Measurements from ENCODE around the gene AKAP17A.
"Not testable (repeated sequence)": the region's sequence is repeated elsewhere in the genome, so short reads cannot be mapped to it uniquely, and the experiment has no call there.

Gene AKAP17A

DNA sequence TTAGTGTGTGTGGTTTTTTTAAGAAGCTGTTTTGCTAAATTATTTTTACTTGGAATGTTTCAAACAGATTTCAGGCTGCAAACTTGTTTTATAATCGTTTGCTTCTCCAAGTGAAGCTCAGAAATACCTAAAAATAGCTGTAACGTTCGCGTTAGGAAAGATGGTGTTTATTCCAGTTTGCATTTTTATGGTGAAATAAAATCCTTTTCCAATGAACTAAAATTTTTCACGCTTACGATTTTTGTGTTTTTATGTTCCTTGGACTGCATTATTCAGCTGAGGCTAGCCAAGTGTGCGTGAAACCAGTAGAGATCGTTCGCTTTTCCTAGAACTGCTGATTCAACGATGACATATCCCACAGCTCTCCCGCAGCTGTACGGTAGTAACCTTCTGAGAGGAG is 10.9 kb downstream of the AKAP17A start:
- no peak for DNase-seq (ENCODE audit: low read depth in 2 of 2)

DNA sequence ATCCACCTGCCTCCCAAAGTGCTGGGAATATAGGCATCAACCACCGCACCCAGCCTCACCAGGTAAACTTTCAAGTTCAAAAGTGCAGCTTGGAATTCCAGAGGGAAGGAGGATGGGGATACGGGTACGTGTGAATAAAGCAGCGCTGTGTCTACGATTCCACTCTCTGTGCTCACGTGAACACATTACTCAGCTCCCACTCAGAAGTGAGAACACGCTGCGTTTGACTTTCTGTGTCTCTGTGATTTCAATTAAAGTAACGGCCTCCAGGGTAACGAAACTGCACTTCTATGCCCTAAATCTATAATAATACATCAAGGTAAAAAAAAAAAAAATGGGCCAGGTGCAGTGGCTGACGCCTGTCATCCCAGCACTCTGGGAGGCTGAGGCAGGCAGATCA is 15.1 kb downstream of the AKAP17A start:
- no peak for DNase-seq (ENCODE audit: low read depth in 2 of 2)

GRCh38 chrX:1609311-1609710 is 17.9 kb downstream of the AKAP17A start:
- no peak for DNase-seq (ENCODE audit: low read depth in 2 of 2)

- DNase-seq (ENCODE audit: low read depth in 2 of 2), result no peak
Measured at GRCh38 chrX:1609762-1610161, 18.4 kb downstream of the AKAP17A start.

GRCh38 chrX:1610166-1610565 is 18.8 kb downstream of the AKAP17A start:
- DNase-seq (ENCODE audit: low read depth in 2 of 2), result no peak

- DNase-seq (ENCODE audit: low read depth in 2 of 2), result no peak
Measured at GRCh38 chrX:1610736-1611135, 19.3 kb downstream of the AKAP17A start.

DNA sequence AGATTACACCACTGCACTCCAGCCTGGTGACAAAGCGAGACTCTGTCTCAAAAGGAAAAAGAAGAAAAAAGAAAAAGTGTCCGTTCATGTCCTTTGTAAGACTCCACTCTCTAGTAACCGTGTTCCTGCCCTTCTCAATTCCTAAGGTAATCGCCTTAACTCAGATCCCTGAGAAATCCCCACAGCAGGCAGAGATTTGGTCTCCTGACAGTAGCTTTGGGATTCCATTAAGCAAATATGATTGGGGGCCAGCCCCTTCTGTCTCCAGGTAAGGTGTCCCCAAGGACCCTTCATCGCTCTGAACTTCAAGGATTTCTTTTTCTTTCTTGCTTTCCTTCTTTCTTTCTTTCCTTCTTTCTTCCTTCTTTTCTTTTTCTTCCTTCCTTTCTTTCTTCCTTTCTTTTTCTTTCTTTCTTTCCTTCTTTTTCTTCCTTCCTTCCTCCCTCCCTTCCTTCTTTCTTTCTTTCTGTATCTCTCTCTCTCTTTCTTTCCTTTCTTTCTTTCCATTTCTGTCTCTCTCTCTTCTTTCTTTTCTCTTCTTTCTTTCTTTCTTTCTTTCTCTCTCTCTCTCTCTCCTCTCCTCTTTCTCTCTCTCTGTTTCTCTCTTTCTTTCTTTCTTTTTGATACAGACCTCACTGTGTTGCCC is 21.4 kb downstream of the AKAP17A start:
- no peak for DNase-seq (ENCODE audit: low read depth in 2 of 2)

DNA sequence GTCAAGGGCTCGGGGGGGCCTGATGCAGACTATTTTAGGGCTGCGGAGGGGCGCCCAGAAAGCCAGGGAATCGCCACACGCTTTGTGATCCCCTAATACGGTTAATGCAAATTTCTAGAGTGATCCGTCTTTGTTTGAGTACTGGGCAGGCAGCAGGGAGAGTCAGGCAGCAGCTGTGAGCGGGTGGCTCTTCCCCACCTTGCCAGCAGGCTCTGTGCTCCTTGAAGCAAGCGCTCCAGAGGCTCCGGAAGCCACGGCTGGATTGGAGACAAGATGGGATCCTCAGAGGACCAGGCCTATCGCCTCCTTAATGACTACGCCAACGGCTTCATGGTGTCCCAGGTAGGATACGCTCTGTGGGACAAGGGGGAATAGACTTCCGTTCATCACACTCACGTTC is 23.5 kb downstream of the AKAP17A start, which contains the start of gene ASMT:
Gene ASMT (plus strand): TSS at position 133 of the 400 bp plus-strand sequence. CDS start 141 bp downstream, at position 274.
- no peak for DNase-seq (ENCODE audit: low read depth in 2 of 2)

GRCh38 chrX:1618689-1619088 is 27.3 kb downstream of the AKAP17A start:
- DNase-seq (ENCODE audit: low read depth in 2 of 2), result no peak

DNA sequence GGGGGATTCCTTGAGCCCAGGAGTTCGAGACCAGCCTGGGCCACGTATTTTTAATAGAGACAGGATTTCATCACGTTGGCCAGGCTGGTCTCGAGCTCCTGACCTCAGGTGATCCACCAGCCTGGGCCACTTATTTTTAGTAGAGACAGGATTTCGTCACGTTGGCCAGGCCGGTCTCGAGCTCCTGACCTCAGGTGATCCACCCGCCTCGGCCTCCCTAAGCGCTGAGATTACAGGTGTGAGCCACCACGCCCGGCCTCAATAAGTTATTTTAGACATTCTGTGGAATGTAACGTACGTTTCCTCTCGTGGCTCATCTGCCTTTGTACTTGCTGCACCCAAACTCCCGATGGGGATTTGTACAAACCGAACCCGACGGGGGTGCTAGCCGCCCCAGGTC is 32.3 kb downstream of the AKAP17A start:
- DNase-seq (ENCODE audit: low read depth in 2 of 2), result no peak

DNA sequence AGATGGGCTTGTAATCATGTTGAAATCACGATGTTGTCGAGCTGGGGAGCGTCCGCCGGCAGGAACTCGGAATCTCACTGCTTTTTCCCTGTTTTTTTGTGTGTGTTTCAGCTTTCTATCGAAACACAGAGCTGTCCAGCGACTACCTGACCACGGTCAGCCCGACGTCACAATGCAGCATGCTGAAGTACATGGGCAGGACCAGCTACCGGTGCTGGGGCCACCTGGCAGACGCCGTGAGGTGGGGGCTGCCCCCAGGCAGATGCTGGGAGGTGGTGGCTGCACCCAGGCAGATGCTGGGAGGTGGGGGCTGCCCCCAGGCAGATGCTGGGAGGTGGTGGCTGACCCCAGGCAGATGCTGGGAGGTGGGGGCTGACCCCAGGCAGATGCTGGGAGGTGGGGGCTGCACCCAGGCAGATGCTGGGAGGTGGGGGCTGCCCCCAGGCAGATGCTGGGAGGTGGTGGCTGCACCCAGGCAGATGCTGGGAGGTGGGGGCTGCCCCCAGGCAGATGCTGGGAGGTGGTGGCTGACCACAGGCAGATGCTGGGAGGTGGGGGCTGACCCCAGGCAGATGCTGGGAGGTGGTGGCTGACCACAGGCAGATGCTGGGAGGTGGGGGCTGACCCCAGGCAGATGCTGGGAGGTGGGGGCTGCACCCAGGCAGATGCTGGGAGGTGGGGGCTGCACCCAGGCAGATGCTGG is 32.9 kb downstream of the AKAP17A start:
- not testable (repeated sequence) for DNase-seq (ENCODE audit: low read depth in 2 of 2)

- DNase-seq (ENCODE audit: low read depth in 2 of 2), result not testable (repeated sequence)
Measured at GRCh38 chrX:1624861-1625215, 33.4 kb downstream of the AKAP17A start.

- DNase-seq (ENCODE audit: low read depth in 2 of 2), result no peak
Measured at GRCh38 chrX:1629244-1629643, 37.8 kb downstream of the AKAP17A start.

DNA sequence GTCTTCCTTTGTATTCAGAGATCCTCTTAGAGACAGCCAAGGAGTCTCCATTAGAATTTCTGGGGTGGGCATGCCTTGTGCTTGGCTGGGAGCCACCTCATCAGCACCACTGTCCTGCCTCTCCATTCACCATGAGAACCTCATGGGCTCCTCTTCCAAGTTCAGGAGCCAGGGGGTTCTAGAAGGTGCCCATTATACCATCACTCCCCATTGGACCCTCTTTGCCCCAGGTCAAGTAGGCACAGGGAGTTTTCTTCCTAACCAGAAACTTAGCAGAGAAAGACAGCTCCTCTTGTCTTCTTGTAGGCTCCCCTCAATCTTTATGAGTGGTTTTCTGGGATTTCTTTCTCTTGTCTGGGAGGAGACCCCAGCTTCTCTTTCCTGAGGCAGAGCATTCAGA is 54.6 kb downstream of the AKAP17A start:
- no peak for DNase-seq (ENCODE audit: low read depth in 2 of 2)

DNA sequence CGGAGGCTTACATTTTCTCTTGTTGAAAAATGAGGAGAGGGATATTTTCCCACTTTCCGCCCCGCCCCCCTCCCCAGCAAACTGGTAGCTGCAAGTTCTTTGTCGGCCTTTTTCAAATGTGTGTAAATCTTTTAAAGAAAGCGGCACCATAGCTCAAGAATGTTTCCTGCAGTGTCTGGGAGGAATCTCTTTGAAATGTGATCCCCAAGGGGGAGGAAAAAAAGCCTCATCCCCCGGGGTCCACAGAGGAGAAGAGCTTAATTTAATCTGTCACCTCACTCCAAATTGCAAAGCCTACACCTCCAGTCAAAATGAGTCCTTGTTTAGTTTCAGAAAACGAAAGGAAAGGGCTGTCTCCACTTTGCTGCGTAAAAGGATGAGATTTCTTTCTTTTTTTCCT is 58.2 kb downstream of the AKAP17A start:
- no peak for DNase-seq (ENCODE audit: low read depth in 2 of 2)
